Prostate gland (tissue), 2 donors: ENCODE measurements around the gene SLC9A7.

Experiments used
- CTCF ChIP-seq, 4 experiments: fragments of 200-600 bp in 2 of 4; fragments of 450-650 bp in 2 of 4; sonication (generic) in 2 of 4; IDR thresholded peaks; 1 replicate in 3 of 4; 2 replicates in 1 of 4; pipeline ENCODE4 v1.5.1; 2016 to 2019; ENCODE audit warnings: antibody characterized with exemption in 4 of 4, mild to moderate bottlenecking in 2 of 4, moderate library complexity in 2 of 4
- POLR2A ChIP-seq: fragments of 450-650 bp; IDR thresholded peaks from one replicate; pipeline ENCODE4 v1.6.1; 2016; ENCODE audit warnings: antibody characterized with exemption, mild to moderate bottlenecking
- POLR2AphosphoS5 ChIP-seq: sonication (generic); formaldehyde crosslinking; IDR thresholded peaks from one replicate; pipeline ENCODE4 v1.6.1; 2017; ENCODE audit warnings: antibody characterized with exemption

DNA sequence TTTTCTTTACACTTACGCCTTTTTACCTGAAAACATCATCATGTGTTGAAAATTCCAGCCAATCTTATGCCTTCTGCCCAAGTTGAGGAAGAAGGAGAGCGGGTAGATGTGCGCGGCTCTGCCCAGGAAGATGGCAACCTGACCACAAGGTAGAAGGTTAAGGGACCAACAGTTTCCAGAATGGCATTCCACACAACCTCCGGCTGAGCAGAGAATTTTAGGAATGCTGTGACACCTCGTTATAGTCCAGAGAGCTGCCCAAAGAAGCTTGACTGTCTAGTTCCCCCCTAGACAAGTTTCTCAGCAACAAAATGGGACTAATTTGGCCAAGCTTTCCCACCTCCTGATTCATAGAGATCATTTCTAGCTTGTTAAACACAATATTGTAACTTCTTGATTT lies 110.3 kb downstream of the SLC9A7 start:
- TF ChIP-seq CTCF (IDR thresholded peaks at IDR 0.05) (no peak), POLR2A (no peak), POLR2AphosphoS5 (no peak)
